SK-N-SH (cell line): ENCODE measurements around the gene MAP7D3. TPM values are rescaled to one million over a fixed set of nuclear protein-coding genes. Genes with fewer than 3 reads are reported as not detected.

Experiments used
- CTCF ChIA-PET: fragments of 300-600, 350-600 bp; formaldehyde crosslinking; extraction: SDS; loops from one replicate; lab custom pipeline; 2021; lab: Yijun Ruan, JAX
- POLR2A ChIA-PET: fragments of 350-600 bp; sonication (Branson Sonifier 250); formaldehyde crosslinking; extraction: SDS; loops from one replicate; lab custom pipeline; 2020; ENCODE audit warnings: antibody characterized with exemption, inconsistent platforms; lab: Yijun Ruan, JAX
- DNase-seq: peaks from one replicate; pipeline ENCODE4 v3.0.0; 2012
- H2AFZ ChIP-seq: fragments of 200-600 bp; sonication (generic); 2 replicates; pipeline ENCODE4 v1.8.1; 2016; ENCODE audit warnings: antibody characterized with exemption, mild to moderate bottlenecking, low read depth
- H3F3A ChIP-seq: fragments of 200-600 bp; sonication (generic); replicated peaks from 2 replicates; pipeline ENCODE3; 2016; ENCODE audit warnings: antibody characterized with exemption, mild to moderate bottlenecking; ENCODE audit not compliant: insufficient read depth
- H3K27ac ChIP-seq, 2 experiments: fragments of 200-500 bp in 1 of 2; fragments of 200-600 bp in 1 of 2; sonication (Bioruptor generic) in 1 of 2; sonication (generic), shearing (Covaris generic) in 1 of 2; 2 replicates each; pipeline versions ENCODE4 v1.5.1 to v1.6.1; 2014 to 2016; ENCODE audit warnings: low read depth in 2 of 2, inconsistent platforms in 1 of 2, low read length in 1 of 2, mild to moderate bottlenecking in 1 of 2, mixed read lengths in 1 of 2
- H3K27me3 ChIP-seq: fragments of 200-600 bp; sonication (generic), shearing (Covaris generic); 2 replicates; pipeline ENCODE4 v1.6.1; 2016; ENCODE audit warnings: mixed run types; ENCODE audit not compliant: insufficient read depth
- H3K36me3 ChIP-seq, 2 experiments: fragments of 200-500 bp in 1 of 2; fragments of 200-600 bp in 1 of 2; sonication (Bioruptor generic) in 1 of 2; sonication (generic) in 1 of 2; replicated peaks in 1 of 2; 2 replicates each; pipeline versions ENCODE3 to v1.5.1; 2014 to 2016; ENCODE audit warnings: low read length in 1 of 2, mild to moderate bottlenecking in 1 of 2; ENCODE audit not compliant: insufficient read depth in 2 of 2, control insufficient read depth in 1 of 2
- H3K4me1 ChIP-seq, 2 experiments: fragments of 200-500 bp in 1 of 2; fragments of 200-600 bp in 1 of 2; sonication (Bioruptor generic) in 1 of 2; sonication (generic), shearing (Covaris generic) in 1 of 2; 2 replicates each; pipeline versions ENCODE4 v1.5.1 to v1.6.1; 2014 to 2016; ENCODE audit warnings: low read depth in 1 of 2, low read length in 1 of 2, mixed run types in 1 of 2; ENCODE audit not compliant: insufficient read depth in 2 of 2, control insufficient read depth in 1 of 2
- H3K4me2 ChIP-seq: fragments of 200-600 bp; sonication (generic), shearing (Covaris generic); 2 replicates; pipeline ENCODE4 v1.6.1; 2017; ENCODE audit warnings: mixed run types
- H3K4me3 ChIP-seq, 2 experiments: fragments of 200-500 bp in 1 of 2; fragments of 200-600 bp in 1 of 2; sonication (Bioruptor generic) in 1 of 2; sonication (generic), shearing (Covaris generic) in 1 of 2; 2 replicates each; pipeline versions ENCODE4 v1.5.1 to v1.8.1; 2014 to 2016; ENCODE audit warnings: low read depth in 2 of 2, inconsistent platforms in 1 of 2, low read length in 1 of 2, mild to moderate bottlenecking in 1 of 2, mixed read lengths in 1 of 2, moderate library complexity in 1 of 2
- H3K79me2 ChIP-seq: fragments of 200-600 bp; sonication (generic); 2 replicates; pipeline ENCODE4 v1.8.1; 2017; ENCODE audit warnings: mild to moderate bottlenecking; ENCODE audit not compliant: insufficient read depth
- H3K9ac ChIP-seq: fragments of 200-600 bp; sonication (generic); 2 replicates; pipeline ENCODE4 v1.6.1; 2017; ENCODE audit warnings: mixed run types
- H3K9me2 ChIP-seq: fragments of 200-600 bp; sonication (generic); 2 replicates; pipeline ENCODE4 v1.6.1; 2017; ENCODE audit warnings: mixed run types
- H3K9me3 ChIP-seq: fragments of 200-600 bp; sonication (generic); 2 replicates; pipeline ENCODE4 v1.6.1; 2017; ENCODE audit warnings: mixed run types, mild to moderate bottlenecking, moderate library complexity
- H4K20me1 ChIP-seq: fragments of 200-600 bp; sonication (generic); 2 replicates; pipeline ENCODE4 v1.6.1; 2017; ENCODE audit warnings: mild to moderate bottlenecking, mixed run types; ENCODE audit not compliant: insufficient read depth
- CTCF ChIP-seq: fragments of 200-600 bp; sonication (generic); IDR thresholded peaks from 2 replicates; pipeline ENCODE4 v1.6.1; 2017; ENCODE audit warnings: antibody characterized with exemption, mild to moderate bottlenecking, moderate library complexity
- GATA2 ChIP-seq: sonication (generic); formaldehyde crosslinking; IDR thresholded peaks from 2 replicates; pipeline ENCODE4 v1.5.0; 2020; ENCODE audit warnings: mild to moderate bottlenecking, missing genetic modification reagents
- MXI1 ChIP-seq: IDR thresholded peaks from 2 replicates; pipeline ENCODE4 v1.6.1; 2012; ENCODE audit warnings: mild to moderate bottlenecking, low read depth, low read length, improper control_type of control experiment
- NFIC ChIP-seq: IDR thresholded peaks from 2 replicates; pipeline ENCODE4 v1.4.0; 2012; ENCODE audit warnings: borderline replicate concordance
- RAD21 ChIP-seq: IDR thresholded peaks from 2 replicates; pipeline ENCODE4 v1.6.1; 2012; ENCODE audit warnings: mild to moderate bottlenecking, low read length
- RCOR1 ChIP-seq: fragments of 150-350 bp; IDR thresholded peaks from 2 replicates; pipeline ENCODE4 v1.6.1; 2017; ENCODE audit warnings: antibody characterized with exemption, low read length
- REST ChIP-seq: IDR thresholded peaks from 2 replicates; pipeline ENCODE4 v1.6.1; 2012; ENCODE audit warnings: mild to moderate bottlenecking, low read depth, low read length, moderate library complexity
- SIN3A ChIP-seq: IDR thresholded peaks from 2 replicates; pipeline ENCODE4 v1.6.1; 2012; ENCODE audit warnings: low read depth, mild to moderate bottlenecking, low read length, moderate library complexity, borderline replicate concordance
- SMC3 ChIP-seq: IDR thresholded peaks from 2 replicates; pipeline ENCODE4 v1.6.1; 2012; ENCODE audit warnings: low read depth, low read length, improper control_type of control experiment
- TCF12 ChIP-seq: IDR thresholded peaks from 2 replicates; pipeline ENCODE4 v1.4.0; 2012
- USF2 ChIP-seq: fragments of 150-350 bp; IDR thresholded peaks from 2 replicates; pipeline ENCODE4 v1.6.1; 2017; ENCODE audit warnings: antibody characterized with exemption, low read length, low read depth, borderline replicate concordance
- WGBS: methylation state at CpG from one replicate; pipeline ENCODE4 v1.1.6; 2017; ENCODE audit warnings: low lambda C conversion rate; 5-methylcytosine and 5-hydroxymethylcytosine counted together
- polyA plus RNA-seq, 3 experiments: library from polyadenylated mRNA; depleted of rRNA; stranded (reverse); fragments of >200 nt; gene quantifications; 2 replicates each; pipeline ENCODE4 v1.2.3, GENCODE V29; 2012
- TF ChIP-seq, protein P1 (sequence below): IDR thresholded peaks from 2 replicates; pipeline ENCODE4 v1.4.0; 2012; ENCODE audit warnings: low read depth, borderline replicate concordance

MAP7D3 gene
- polyA plus RNA-seq, 1 of the 3 experiments (the other 2 are of a cell fraction) = 5.8 TPM

DNA sequence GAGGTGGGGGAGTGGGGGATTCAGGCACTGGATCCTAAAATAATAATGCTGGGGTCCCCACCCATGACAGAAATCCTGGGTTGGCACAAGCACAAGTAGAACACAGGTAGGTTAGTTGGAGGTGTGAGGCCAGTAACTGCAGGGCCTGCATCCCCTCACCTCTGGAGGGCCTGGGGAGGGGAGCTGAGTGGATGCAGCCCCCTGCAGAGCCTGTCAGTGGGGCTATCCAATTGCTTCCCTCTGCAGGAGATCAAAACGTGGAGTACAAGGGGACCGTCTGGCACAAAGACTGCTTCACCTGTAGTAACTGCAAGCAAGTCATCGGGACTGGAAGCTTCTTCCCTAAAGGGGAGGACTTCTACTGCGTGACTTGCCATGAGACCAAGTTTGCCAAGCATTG, 43.7 kb downstream of the MAP7D3 start:
- Histone ChIP-seq H3K9me2 (no peaks in the 10 kb centered on the region), H3K9ac (no peak overlapping the region), H3K4me2 (no peak overlapping the region), H3K79me2 (no peaks in the 10 kb centered on the region), H3K27ac (no peak overlapping the region), H3F3A (no peaks in the 10 kb centered on the region), H3K9me3 (no peaks in the 10 kb centered on the region), H3K4me1 (no peaks in the 10 kb centered on the region), H3K36me3 (peaks cover 0 to 24% of the 10 kb centered on the region in 2 experiments), H2AFZ (no peak overlapping the region), H3K27me3 (peaks cover 6% of the 10 kb centered on the region; the same call in 1 of the 2 replicates), H3K4me3 (no peak overlapping the region), H4K20me1 (no peaks in the 10 kb centered on the region)
- 80% methylated on average over 1 of the region's 4 CpGs for WGBS
- no peak for TF ChIP-seq RCOR1
- TF ChIP-seq TCF12 = no peak
- no peak for TF ChIP-seq GATA2
- no peak for TF ChIP-seq SIN3A
- TF ChIP-seq SMC3 = no peak
- TF ChIP-seq RAD21 = no peak
- no peak for TF ChIP-seq NFIC
- no peak for TF ChIP-seq USF2
- TF ChIP-seq REST = no peak
- TF ChIP-seq MXI1 = no peak
- no peak for TF ChIP-seq CTCF
- TF ChIP-seq, protein P1, sequence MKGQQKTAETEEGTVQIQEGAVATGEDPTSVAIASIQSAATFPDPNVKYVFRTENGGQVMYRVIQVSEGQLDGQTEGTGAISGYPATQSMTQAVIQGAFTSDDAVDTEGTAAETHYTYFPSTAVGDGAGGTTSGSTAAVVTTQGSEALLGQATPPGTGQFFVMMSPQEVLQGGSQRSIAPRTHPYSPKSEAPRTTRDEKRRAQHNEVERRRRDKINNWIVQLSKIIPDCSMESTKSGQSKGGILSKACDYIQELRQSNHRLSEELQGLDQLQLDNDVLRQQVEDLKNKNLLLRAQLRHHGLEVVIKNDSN = no peak
- CTCF ChIA-PET = interaction anchor here (4.9 kb wide), 1 partner anchor 178 kb away, joined by 42 read pairs; no protein-coding TSS in a partner anchor
- POLR2A ChIA-PET = no interaction called here
- no peak for DNase-seq
